Globus pallidus (tissue), 1 donor: ENCODE measurements around the gene PODN.

Source experiments
- DNase-seq: peaks from one replicate; pipeline ENCODE4 v3.0.0-alpha.2; 2015; ENCODE audit warnings: low spot score

PODN gene

GRCh38 chr1:53114581-53115400 lies 52.8 kb downstream of the PODN start:
- no peak for DNase-seq

- no peak for DNase-seq
These were observed 53.6 kb downstream of the PODN start for GRCh38 chr1:53115403-53116306.

GRCh38 chr1:53116307-53116810 lies 54.3 kb downstream of the PODN start:
- DNase-seq: no peak

- no peak for DNase-seq
These were observed 55.1 kb downstream of the PODN start for GRCh38 chr1:53116933-53117600.

- no peak for DNase-seq
These were observed 55.8 kb downstream of the PODN start for GRCh38 chr1:53117836-53118235.

- DNase-seq: no peak
These were observed 58.6 kb downstream of the PODN start for GRCh38 chr1:53120659-53121058.

GRCh38 chr1:53121319-53122172 lies 59.5 kb downstream of the PODN start:
- no peak for DNase-seq

GRCh38 chr1:53122201-53122885 lies 60.3 kb downstream of the PODN start:
- no peak for DNase-seq

GRCh38 chr1:53122961-53123413 lies 61.0 kb downstream of the PODN start:
- DNase-seq: no peak

- no peak for DNase-seq
These were observed 61.6 kb downstream of the PODN start for GRCh38 chr1:53123453-53124140.

GRCh38 chr1:53125122-53125521 lies 63.1 kb downstream of the PODN start:
- no peak for DNase-seq

- no peak for DNase-seq
These were observed 63.8 kb downstream of the PODN start for GRCh38 chr1:53125623-53126360.

- DNase-seq: no peak
These were observed 64.5 kb downstream of the PODN start for GRCh38 chr1:53126495-53126894.

- DNase-seq: no peak
These were observed 65.5 kb downstream of the PODN start for GRCh38 chr1:53127546-53127945.

GRCh38 chr1:53128401-53128800 lies 66.4 kb downstream of the PODN start:
- DNase-seq: no peak

- DNase-seq: no peak
These were observed 68.0 kb downstream of the PODN start for GRCh38 chr1:53129891-53130597.

GRCh38 chr1:53130598-53130877 lies 68.5 kb downstream of the PODN start:
- DNase-seq: no peak

- no peak for DNase-seq
These were observed 69.0 kb downstream of the PODN start for GRCh38 chr1:53130878-53131589.
